Measurements from ENCODE around the gene TANGO2. TPM values are rescaled to one million over a fixed set of nuclear protein-coding genes. Genes with fewer than 3 reads are reported as not detected.

Gene TANGO2
- total and polyA plus RNA-seq, 4 donors, result 20.7 to 48.8 (median 34.1) TPM

DNA sequence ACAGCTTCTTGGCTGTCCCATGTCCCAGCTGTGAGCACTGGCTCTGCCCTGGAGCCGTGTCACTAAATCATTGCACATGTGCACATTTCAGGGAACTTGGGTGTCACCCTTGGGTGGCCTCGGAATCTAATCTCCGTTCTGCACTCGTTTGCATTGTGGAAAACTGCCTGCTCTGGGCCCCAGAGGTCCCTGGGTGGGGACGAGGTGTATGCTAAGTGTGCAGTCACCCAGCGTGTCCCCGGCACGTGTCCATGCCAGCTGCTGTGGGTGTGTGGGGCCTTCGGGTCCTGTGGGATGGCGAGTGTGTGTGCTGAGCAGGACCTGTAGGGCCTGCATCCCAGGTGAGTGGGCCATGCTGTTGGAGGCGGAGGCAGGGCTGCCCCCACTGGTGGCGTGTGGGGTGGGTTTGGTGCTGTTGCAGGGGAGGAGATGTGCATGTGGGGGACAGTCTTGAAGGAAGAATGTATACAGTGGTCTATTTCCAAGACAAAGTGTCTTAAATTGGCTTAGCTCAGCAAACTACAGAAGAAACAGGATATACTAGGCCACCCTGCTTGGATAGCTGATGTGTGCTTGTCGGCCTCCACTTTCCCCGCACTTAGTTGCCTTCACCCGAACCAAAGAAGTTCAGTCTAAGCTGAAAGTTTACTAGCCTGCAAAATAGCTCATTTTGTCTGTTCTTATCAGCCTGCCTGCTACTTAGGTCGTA lies 14.6 kb downstream of the TANGO2 start:
- TF ChIP-seq, protein P1, sequence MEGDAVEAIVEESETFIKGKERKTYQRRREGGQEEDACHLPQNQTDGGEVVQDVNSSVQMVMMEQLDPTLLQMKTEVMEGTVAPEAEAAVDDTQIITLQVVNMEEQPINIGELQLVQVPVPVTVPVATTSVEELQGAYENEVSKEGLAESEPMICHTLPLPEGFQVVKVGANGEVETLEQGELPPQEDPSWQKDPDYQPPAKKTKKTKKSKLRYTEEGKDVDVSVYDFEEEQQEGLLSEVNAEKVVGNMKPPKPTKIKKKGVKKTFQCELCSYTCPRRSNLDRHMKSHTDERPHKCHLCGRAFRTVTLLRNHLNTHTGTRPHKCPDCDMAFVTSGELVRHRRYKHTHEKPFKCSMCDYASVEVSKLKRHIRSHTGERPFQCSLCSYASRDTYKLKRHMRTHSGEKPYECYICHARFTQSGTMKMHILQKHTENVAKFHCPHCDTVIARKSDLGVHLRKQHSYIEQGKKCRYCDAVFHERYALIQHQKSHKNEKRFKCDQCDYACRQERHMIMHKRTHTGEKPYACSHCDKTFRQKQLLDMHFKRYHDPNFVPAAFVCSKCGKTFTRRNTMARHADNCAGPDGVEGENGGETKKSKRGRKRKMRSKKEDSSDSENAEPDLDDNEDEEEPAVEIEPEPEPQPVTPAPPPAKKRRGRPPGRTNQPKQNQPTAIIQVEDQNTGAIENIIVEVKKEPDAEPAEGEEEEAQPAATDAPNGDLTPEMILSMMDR (IDR thresholded peaks at IDR 0.05; ENCODE audit: control extremely low read depth, extremely low read depth), result no peak
- peaks cover 0 to 30% (median 3%) of the 10 kb centered on the region in 4 donors for H3K36me3 ChIP-seq (ENCODE audit: control insufficient read depth in 4 of 4, insufficient read depth in 4 of 4, low read length in 4 of 4)
- no peak overlapping the region for H3K9ac ChIP-seq (ENCODE audit: insufficient read depth in 1 of 2, low read length in 2 of 2)
- ATAC-seq (ENCODE audit: insufficient read depth, low FRiP score) (no peak), DNase-seq (no peak)
- 83 to 89% methylated on average over 16 of the region's 16 CpGs for WGBS, 2 donors
- no peaks in the 10 kb centered on the region for H3K27me3 ChIP-seq (ENCODE audit: control insufficient read depth in 3 of 3, insufficient read depth in 3 of 3, low read length in 2 of 3)
- peaks cover 0 to 16% (median 0%) of the 10 kb centered on the region in 5 donors for H3K4me1 ChIP-seq (ENCODE audit: control insufficient read depth in 5 of 5, insufficient read depth in 5 of 5, low read length in 5 of 5)
- no peak overlapping the region for H3K4me3 ChIP-seq
- peaks cover 0 to 2% (median 0%) of the 10 kb centered on the region in 4 donors for H3K9me3 ChIP-seq (ENCODE audit: control insufficient read depth in 4 of 4, insufficient read depth in 3 of 4, low read length in 3 of 4)
- no peak overlapping the region for H3K27ac ChIP-seq (ENCODE audit: low read depth in 1 of 2, low read length in 1 of 2)

DNA sequence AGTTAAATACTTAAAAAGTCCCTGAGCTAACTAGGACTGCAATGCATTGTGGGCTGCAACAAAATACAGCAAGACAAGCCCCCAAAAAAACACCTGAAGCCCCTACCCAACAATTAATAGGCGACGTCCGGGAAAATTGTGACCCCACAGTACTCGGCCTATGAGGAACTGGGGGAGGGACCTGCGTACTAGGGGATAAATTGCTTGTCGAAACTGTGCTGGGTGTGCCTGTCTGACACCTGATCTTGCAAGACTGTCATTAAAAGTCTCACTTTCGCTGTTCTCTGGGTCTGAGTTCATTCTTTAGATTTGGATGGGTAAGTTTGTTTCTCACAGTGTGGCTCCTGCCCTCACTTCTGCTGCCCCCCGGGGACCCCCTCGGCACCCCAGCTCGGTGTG lies 15.2 kb downstream of the TANGO2 start:
- no peak for ATAC-seq (ENCODE audit: insufficient read depth, low FRiP score)
- Histone ChIP-seq H3K4me3 (no peak overlapping the region), H3K9me3 (ENCODE audit: control insufficient read depth in 4 of 4, insufficient read depth in 3 of 4, low read length in 3 of 4) (peaks cover 0 to 2% (median 0%) of the 10 kb centered on the region in 4 donors), H3K27me3 (ENCODE audit: control insufficient read depth in 3 of 3, insufficient read depth in 3 of 3, low read length in 2 of 3) (no peaks in the 10 kb centered on the region), H3K9ac (ENCODE audit: insufficient read depth in 1 of 2, low read length in 2 of 2) (no peak overlapping the region), H3K27ac (ENCODE audit: low read depth in 1 of 2, low read length in 1 of 2) (no peak overlapping the region), H3K4me1 (ENCODE audit: control insufficient read depth in 5 of 5, insufficient read depth in 5 of 5, low read length in 5 of 5) (peaks cover 0 to 16% (median 0%) of the 10 kb centered on the region in 5 donors), H3K36me3 (ENCODE audit: control insufficient read depth in 4 of 4, insufficient read depth in 4 of 4, low read length in 4 of 4) (peaks cover 0 to 33% (median 3%) of the 10 kb centered on the region in 4 donors)
- no peak for DNase-seq
- 86 to 88% methylated on average over 10 of the region's 10 CpGs for WGBS, 2 donors
- TF ChIP-seq, protein P1 (IDR thresholded peaks at IDR 0.05; ENCODE audit: control extremely low read depth, extremely low read depth), result no peak

DNA sequence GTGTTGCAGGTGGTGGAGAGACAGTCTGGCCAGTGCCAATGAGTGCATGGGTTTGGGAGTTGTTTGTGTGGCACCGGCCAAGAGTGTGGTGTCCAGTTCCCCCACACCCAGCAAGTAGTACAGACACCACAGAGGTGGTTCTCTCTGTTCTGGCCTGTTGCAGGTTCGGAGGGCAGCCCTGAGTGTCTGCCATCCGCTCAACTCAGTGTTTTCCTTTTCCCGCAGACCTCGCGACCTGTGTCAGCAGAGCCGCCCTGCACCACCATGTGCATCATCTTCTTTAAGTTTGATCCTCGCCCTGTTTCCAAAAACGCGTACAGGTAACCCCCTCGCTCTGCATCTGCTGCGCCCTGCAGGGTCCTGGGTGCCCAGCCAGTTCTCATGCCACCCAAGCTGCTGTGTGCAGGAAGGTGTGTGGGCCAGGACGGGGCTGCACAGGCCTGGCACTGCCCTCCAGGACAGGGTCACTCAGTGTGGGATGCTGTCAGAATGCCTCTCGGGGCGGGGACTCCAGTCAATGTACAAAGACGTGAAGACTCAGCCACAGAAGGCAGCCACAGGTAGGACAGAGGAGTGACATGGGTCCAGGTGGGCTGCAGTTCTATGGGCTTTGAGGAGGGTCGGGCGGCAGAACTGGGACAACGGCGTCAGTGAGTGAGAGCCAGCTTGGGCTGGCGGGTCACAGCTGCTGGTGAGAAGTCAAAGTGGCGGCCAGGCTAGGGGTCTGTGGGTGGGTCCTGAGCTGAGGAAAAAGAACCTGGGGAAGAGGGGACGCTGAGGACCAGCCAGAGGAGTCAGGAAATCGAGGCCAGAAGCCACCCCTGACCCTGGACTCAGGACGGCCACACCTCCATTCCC lies 15.9 kb downstream of the TANGO2 start:
- H3K9ac ChIP-seq (ENCODE audit: insufficient read depth in 1 of 2, low read length in 2 of 2), result no peak overlapping the region
- H3K4me3 ChIP-seq, result no peak overlapping the region
- H3K27me3 ChIP-seq (ENCODE audit: control insufficient read depth in 3 of 3, insufficient read depth in 3 of 3, low read length in 2 of 3), result no peaks in the 10 kb centered on the region
- ATAC-seq (ENCODE audit: insufficient read depth, low FRiP score) (no peak), DNase-seq (no peak)
- WGBS, 2 donors, result 97% methylated on average over 25 of the region's 25 CpGs
- H3K36me3 ChIP-seq (ENCODE audit: control insufficient read depth in 4 of 4, insufficient read depth in 4 of 4, low read length in 4 of 4), result peaks cover 0 to 33% (median 3%) of the 10 kb centered on the region in 4 donors
- peaks cover 0 to 16% (median 0%) of the 10 kb centered on the region in 5 donors for H3K4me1 ChIP-seq (ENCODE audit: control insufficient read depth in 5 of 5, insufficient read depth in 5 of 5, low read length in 5 of 5)
- H3K27ac ChIP-seq (ENCODE audit: low read depth in 1 of 2, low read length in 1 of 2), result no peak overlapping the region
- TF ChIP-seq, protein P1 (IDR thresholded peaks at IDR 0.05; ENCODE audit: control extremely low read depth, extremely low read depth), result no peak
- H3K9me3 ChIP-seq (ENCODE audit: control insufficient read depth in 4 of 4, insufficient read depth in 3 of 4, low read length in 3 of 4), result peaks cover 0 to 2% (median 0%) of the 10 kb centered on the region in 4 donors
